Neutrophil (primary cell): ENCODE data around the gene JAGN1.
"Not testable (repeated sequence)": the region's sequence is repeated elsewhere in the genome, so short reads cannot be mapped to it uniquely, and the experiment has no call there.

Experiments
- H3K27ac ChIP-seq: fragments of 200-600 bp; sonication (generic); 2 replicates; pipeline ENCODE4 v1.5.1; 2016; ENCODE audit warnings: mild to moderate bottlenecking, moderate library complexity
- H3K27me3 ChIP-seq: fragments of 200-600 bp; sonication (generic); 2 replicates; pipeline ENCODE4 v1.6.0; 2016; ENCODE audit warnings: mild to moderate bottlenecking
- H3K36me3 ChIP-seq: fragments of 200-600 bp; sonication (generic); 2 replicates; pipeline ENCODE4 v1.5.1; 2017
- H3K4me1 ChIP-seq, 2 experiments: fragments of 200-600 bp in 1 of 2; sonication (generic) in 1 of 2; 1 replicate in 1 of 2; 2 replicates in 1 of 2; pipeline versions ENCODE4 v1.5.1 to v1.6.1; 2013 to 2016; ENCODE audit warnings: low read depth in 1 of 2, low read length in 1 of 2, mild to moderate bottlenecking in 1 of 2, moderate library complexity in 1 of 2; ENCODE audit not compliant: control insufficient read depth in 1 of 2, insufficient read depth in 1 of 2
- H3K4me3 ChIP-seq, 2 experiments: fragments of 200-600 bp in 1 of 2; sonication (generic) in 1 of 2; 1 replicate in 1 of 2; 2 replicates in 1 of 2; pipeline ENCODE4 v1.5.1; 2013 to 2016; ENCODE audit warnings: low read depth in 1 of 2, low read length in 1 of 2, mild to moderate bottlenecking in 1 of 2, moderate library complexity in 1 of 2
- H3K9me3 ChIP-seq: fragments of 200-600 bp; sonication (generic); 2 replicates; pipeline ENCODE4 v1.5.1; 2016
- CTCF ChIP-seq: fragments of 200-600 bp; sonication (generic); IDR thresholded peaks from 2 replicates; pipeline ENCODE4 v1.5.1; 2016; ENCODE audit warnings: antibody characterized with exemption

The JAGN1 gene

GRCh38 chr3:9861201-9861600 lies 29.2 kb upstream of the JAGN1 start:
- H3K4me1 ChIP-seq: peaks cover 20 to 25% of the 10 kb centered on the region in 2 experiments

GRCh38 chr3:9861626-9862130 lies 28.7 kb upstream of the JAGN1 start:
- Histone ChIP-seq H3K27ac (no peak overlapping the region), H3K4me3 (no peak overlapping the region), H3K36me3 (no peaks in the 10 kb centered on the region), H3K27me3 (no peaks in the 10 kb centered on the region), H3K9me3 (no peaks in the 10 kb centered on the region), H3K4me1 (peaks cover 20 to 25% of the 10 kb centered on the region in 2 experiments)
- no peak for TF ChIP-seq CTCF

More at GRCh38 chr3:9861201-9861600, 29.2 kb upstream of the JAGN1 start:
- H3K4me3 ChIP-seq: no peak overlapping the region
- H3K27ac ChIP-seq: no peak overlapping the region
- no peak for TF ChIP-seq CTCF
- H3K36me3 ChIP-seq: no peaks in the 10 kb centered on the region
- no peaks in the 10 kb centered on the region for H3K9me3 ChIP-seq
- no peaks in the 10 kb centered on the region for H3K27me3 ChIP-seq

GRCh38 chr3:9862391-9863057 lies 27.9 kb upstream of the JAGN1 start:
- H3K4me1 ChIP-seq: peaks cover 20 to 25% of the 10 kb centered on the region in 2 experiments
- no peaks in the 10 kb centered on the region for H3K9me3 ChIP-seq
- peak overlapping the region; percentile 59 to 70 for H3K4me3 ChIP-seq
- no peaks in the 10 kb centered on the region for H3K36me3 ChIP-seq
- H3K27ac ChIP-seq: no peak overlapping the region
- TF ChIP-seq CTCF: peak; percentile 6
- no peaks in the 10 kb centered on the region for H3K27me3 ChIP-seq

- no peaks in the 10 kb centered on the region for H3K27me3 ChIP-seq
- no peak for TF ChIP-seq CTCF
- H3K36me3 ChIP-seq: no peaks in the 10 kb centered on the region
- H3K9me3 ChIP-seq: no peaks in the 10 kb centered on the region
- no peak overlapping the region for H3K27ac ChIP-seq
- peaks cover 20 to 25% of the 10 kb centered on the region in 2 experiments for H3K4me1 ChIP-seq
- H3K4me3 ChIP-seq: peak overlapping the region; percentile 59 to 70
Measured at GRCh38 chr3:9863058-9863772, 27.2 kb upstream of the JAGN1 start.

GRCh38 chr3:9864200-9864927 lies 26.0 kb upstream of the JAGN1 start:
- TF ChIP-seq CTCF: no peak
- no peaks in the 10 kb centered on the region for H3K36me3 ChIP-seq
- no peak overlapping the region for H3K4me3 ChIP-seq
- peaks cover 20 to 25% of the 10 kb centered on the region in 2 experiments for H3K4me1 ChIP-seq
- H3K27me3 ChIP-seq: no peaks in the 10 kb centered on the region
- H3K9me3 ChIP-seq: no peaks in the 10 kb centered on the region
- H3K27ac ChIP-seq: no peak overlapping the region

- not testable (repeated sequence) for H3K4me3 ChIP-seq, H3K9me3 ChIP-seq, H3K36me3 ChIP-seq, H3K27ac ChIP-seq, H3K27me3 ChIP-seq
- peaks cover 20 to 25% of the 10 kb centered on the region in 2 experiments for H3K4me1 ChIP-seq
Measured at GRCh38 chr3:9865125-9865637, 25.2 kb upstream of the JAGN1 start.
